Spleen (tissue), 11 donors: ENCODE measurements around the gene CDH8. TPM values are rescaled to one million over a fixed set of nuclear protein-coding genes. Genes with fewer than 3 reads are reported as not detected.

Experiments used
- DNase-seq: peaks from one replicate; pipeline ENCODE4 v3.0.0-alpha.2; 2020
- H3K27ac ChIP-seq, 8 donors: fragments of 200-600 bp; sonication (generic) in 7 of 8; 1 replicate in 4 of 8; 2 replicates in 4 of 8; pipeline versions ENCODE4 v1.5.0 to v1.8.0; 2016 to 2021; ENCODE audit warnings: inconsistent platforms in 4 of 8, mild to moderate bottlenecking in 4 of 8, moderate library complexity in 1 of 8
- H3K27me3 ChIP-seq, 7 donors: fragments of 200-600 bp; sonication (generic) in 6 of 7; replicated peaks in 1 of 7; 1 replicate in 4 of 7; 2 replicates in 3 of 7; pipeline versions ENCODE4 v1.5.0 to v1.8.0; 2016 to 2021; ENCODE audit warnings: inconsistent platforms in 3 of 7, mild to moderate bottlenecking in 1 of 7
- H3K36me3 ChIP-seq, 6 donors: fragments of 200-600 bp; sonication (generic) in 5 of 6; 1 replicate in 4 of 6; 2 replicates in 2 of 6; pipeline versions ENCODE4 v1.5.0 to v1.8.0; 2016 to 2021; ENCODE audit warnings: inconsistent platforms in 2 of 6
- H3K4me1 ChIP-seq, 6 donors: fragments of 200-600 bp; sonication (generic) in 5 of 6; 1 replicate in 3 of 6; 2 replicates in 3 of 6; pipeline versions ENCODE4 v1.5.0 to v1.8.0; 2016 to 2021; ENCODE audit warnings: inconsistent platforms in 3 of 6
- H3K4me3 ChIP-seq, 8 donors: fragments of 200-600 bp; sonication (generic) in 7 of 8; 1 replicate in 4 of 8; 2 replicates in 4 of 8; pipeline versions ENCODE4 v1.5.0 to v1.8.0; 2016 to 2021; ENCODE audit warnings: inconsistent platforms in 4 of 8, mild to moderate bottlenecking in 4 of 8, moderate library complexity in 2 of 8
- H3K9me3 ChIP-seq, 8 donors: fragments of 200-600 bp; sonication (generic) in 7 of 8; 1 replicate in 4 of 8; 2 replicates in 4 of 8; pipeline versions ENCODE4 v1.5.0 to v1.8.0; 2016 to 2021; ENCODE audit warnings: inconsistent platforms in 4 of 8
- POLR2A ChIP-seq, 3 donors: fragments of 450-650 bp; IDR thresholded peaks; one replicate each; pipeline ENCODE4 v1.5.1; 2017; ENCODE audit warnings: antibody characterized with exemption in 3 of 3, mild to moderate bottlenecking in 1 of 3
- POLR2AphosphoS5 ChIP-seq, 3 donors: sonication (generic); formaldehyde crosslinking; IDR thresholded peaks; one replicate each; pipeline ENCODE4 v1.5.1; 2017; ENCODE audit warnings: antibody characterized with exemption in 3 of 3
- WGBS, 5 donors: extraction: QIAGEN DNeasy Blood & Tissue Kit in 3 of 5; methylation state at CpG; one replicate each; pipeline versions ENCODE4 v1.1.5 to v1.1.7; 2013 to 2018; 5-methylcytosine and 5-hydroxymethylcytosine counted together
- intact Hi-C: fragments of 100-400 bp; cut with DNase I; formaldehyde crosslinking; loops from one replicate; pipeline ENCODE4 v1.15.0; 2023; ENCODE audit warnings: low total_unique reads
- polyA plus RNA-seq, 3 donors: library from polyadenylated mRNA; stranded (reverse); fragments of 200-250 nt; gene quantifications; one replicate each; pipeline ENCODE4 v1.2.1, GENCODE V29; 2013
- total RNA-seq, 7 donors: library from RNA; depleted of rRNA in 3 of 7; stranded (reverse); fragments of >200 nt in 3 of 7; fragmentation: NEBNext Ultra II Directional in 4 of 7; extraction: Animal tissue kit (Norgen Biotek cat#: 25700) in 4 of 7; gene quantifications; one replicate each; pipeline versions ENCODE4 v1.1.0 to v1.2.1, GENCODE V29; 2016 to 2021
- TF ChIP-seq, protein P1 (sequence below), 11 experiments: fragments of 200-600 bp in 7 of 11; fragments of 450-650 bp in 4 of 11; sonication (generic) in 4 of 11; IDR thresholded peaks in 8 of 11; conservative IDR thresholded peaks in 3 of 11; 1 replicate in 7 of 11; 2 replicates in 4 of 11; pipeline versions ENCODE4 v1.4.0 to v1.8.0; 2016 to 2021; ENCODE audit warnings: antibody characterized with exemption in 11 of 11, inconsistent platforms in 4 of 11, mild to moderate bottlenecking in 1 of 11
- donor health status: healthy with polysubstance abuse.
- donor health status: DM: no; HTN: no; CAD: no; lungs with moderate emphysema.
- donor health status: DM: no; HTN: no; CAD: no.
- donor health status: Bipolar disorder and iron deficiency.
- donor health status: healthy.
- donor health status: DM: no; HTN: no; CAD: no.
- donor health status: DM: yes; HTN: yes; CAD: no.

CDH8 gene
- total and polyA plus RNA-seq, 10 donors = under 0.01 to 1.4 (median under 0.01) TPM; not detected in 7

GRCh38 chr16:61834082-61834481 lies 202.2 kb downstream of the CDH8 start:
- 47 to 66% (median 53%) methylated on average over 2 of the region's 2 CpGs for WGBS, 5 donors
- intact Hi-C loops = no loop called here
- no peaks in the 10 kb centered on the region for H3K4me1 ChIP-seq
- H3K36me3 ChIP-seq = no peaks in the 10 kb centered on the region
- no peak overlapping the region for H3K27ac ChIP-seq
- no peaks in the 10 kb centered on the region for H3K27me3 ChIP-seq
- H3K4me3 ChIP-seq = no peak overlapping the region
- no peak for DNase-seq
- no peak for TF ChIP-seq POLR2AphosphoS5 (IDR thresholded peaks at IDR 0.05)
- peaks cover 0 to 5% (median 0%) of the 10 kb centered on the region in 8 donors for H3K9me3 ChIP-seq

DNA sequence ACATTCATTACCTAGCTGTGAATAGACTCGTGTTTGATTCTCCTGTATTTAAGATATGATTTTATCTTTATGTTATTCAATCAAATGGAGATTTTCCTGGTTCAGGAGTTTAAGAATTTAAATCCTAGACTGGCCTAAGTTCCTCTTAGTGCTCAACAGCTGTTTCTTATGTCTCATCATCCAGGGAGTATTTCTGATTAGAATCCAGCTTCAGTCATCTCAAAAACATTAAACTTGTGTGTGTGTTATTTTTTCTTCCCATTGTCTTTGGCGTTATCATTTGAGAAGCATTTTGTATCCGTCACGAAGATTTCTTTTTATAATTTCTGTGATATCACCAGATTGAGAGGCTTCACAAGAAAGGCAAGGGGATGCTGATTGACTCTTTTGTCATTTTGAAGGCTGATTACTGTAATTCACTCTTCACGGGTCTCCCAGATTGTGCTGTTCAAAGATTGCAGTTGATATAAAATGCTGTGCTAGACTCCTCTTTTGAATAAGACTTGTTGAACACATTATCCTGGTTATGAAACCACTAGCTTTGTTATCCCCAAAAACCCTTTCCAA lies 204.8 kb downstream of the CDH8 start:
- Histone ChIP-seq H3K36me3 (no peaks in the 10 kb centered on the region), H3K4me3 (no peak overlapping the region), H3K9me3 (peaks cover 0 to 8% (median 0%) of the 10 kb centered on the region in 8 donors), H3K4me1 (no peaks in the 10 kb centered on the region), H3K27me3 (no peaks in the 10 kb centered on the region), H3K27ac (no peak overlapping the region)
- WGBS, 5 donors = 78 to 84% (median 80%) methylated on average over 5 of the region's 5 CpGs
- TF ChIP-seq, protein P1, sequence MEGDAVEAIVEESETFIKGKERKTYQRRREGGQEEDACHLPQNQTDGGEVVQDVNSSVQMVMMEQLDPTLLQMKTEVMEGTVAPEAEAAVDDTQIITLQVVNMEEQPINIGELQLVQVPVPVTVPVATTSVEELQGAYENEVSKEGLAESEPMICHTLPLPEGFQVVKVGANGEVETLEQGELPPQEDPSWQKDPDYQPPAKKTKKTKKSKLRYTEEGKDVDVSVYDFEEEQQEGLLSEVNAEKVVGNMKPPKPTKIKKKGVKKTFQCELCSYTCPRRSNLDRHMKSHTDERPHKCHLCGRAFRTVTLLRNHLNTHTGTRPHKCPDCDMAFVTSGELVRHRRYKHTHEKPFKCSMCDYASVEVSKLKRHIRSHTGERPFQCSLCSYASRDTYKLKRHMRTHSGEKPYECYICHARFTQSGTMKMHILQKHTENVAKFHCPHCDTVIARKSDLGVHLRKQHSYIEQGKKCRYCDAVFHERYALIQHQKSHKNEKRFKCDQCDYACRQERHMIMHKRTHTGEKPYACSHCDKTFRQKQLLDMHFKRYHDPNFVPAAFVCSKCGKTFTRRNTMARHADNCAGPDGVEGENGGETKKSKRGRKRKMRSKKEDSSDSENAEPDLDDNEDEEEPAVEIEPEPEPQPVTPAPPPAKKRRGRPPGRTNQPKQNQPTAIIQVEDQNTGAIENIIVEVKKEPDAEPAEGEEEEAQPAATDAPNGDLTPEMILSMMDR (IDR thresholded peaks at IDR 0.05 in 8 of 11, conservative IDR thresholded peaks at IDR 0.05 in 3 of 11) = no peak
- no peak for TF ChIP-seq POLR2A (IDR thresholded peaks at IDR 0.05)
- TF ChIP-seq POLR2AphosphoS5 (IDR thresholded peaks at IDR 0.05) = no peak
- intact Hi-C loops = no loop called here
- no peak for DNase-seq

- no peak overlapping the region for H3K27ac ChIP-seq
- intact Hi-C loops = no loop called here
- H3K4me3 ChIP-seq = no peak overlapping the region
- 21 to 53% (median 37%) methylated on average over 2 of the region's 2 CpGs for WGBS, 5 donors
- H3K9me3 ChIP-seq = peaks cover 0 to 12% (median 0%) of the 10 kb centered on the region in 8 donors
- TF ChIP-seq, protein P1 (IDR thresholded peaks at IDR 0.05 in 8 of 11, conservative IDR thresholded peaks at IDR 0.05 in 3 of 11) = no peak
- TF ChIP-seq POLR2AphosphoS5 (IDR thresholded peaks at IDR 0.05) (no peak), POLR2A (IDR thresholded peaks at IDR 0.05) (no peak)
- DNase-seq = no peak
- no peaks in the 10 kb centered on the region for H3K27me3 ChIP-seq
- H3K4me1 ChIP-seq = no peaks in the 10 kb centered on the region
- H3K36me3 ChIP-seq = no peaks in the 10 kb centered on the region
These were observed 206.6 kb downstream of the CDH8 start for GRCh38 chr16:61829631-61830030.

GRCh38 chr16:61823326-61823725 lies 212.9 kb downstream of the CDH8 start:
- no peak for DNase-seq
- intact Hi-C loops = no loop called here
- H3K36me3 ChIP-seq = no peaks in the 10 kb centered on the region
- H3K27me3 ChIP-seq = no peaks in the 10 kb centered on the region
- H3K4me1 ChIP-seq = no peaks in the 10 kb centered on the region
- TF ChIP-seq, protein P1 (IDR thresholded peaks at IDR 0.05 in 8 of 11, conservative IDR thresholded peaks at IDR 0.05 in 3 of 11) = no peak
- no peak for TF ChIP-seq POLR2AphosphoS5 (IDR thresholded peaks at IDR 0.05)
- TF ChIP-seq POLR2A (IDR thresholded peaks at IDR 0.05) = no peak
- no peak overlapping the region for H3K4me3 ChIP-seq
- 60 to 88% (median 82%) methylated on average over 1 of the region's 1 CpG for WGBS, 5 donors
- H3K27ac ChIP-seq = no peak overlapping the region
- peaks cover 0 to 5% (median 0%) of the 10 kb centered on the region in 8 donors for H3K9me3 ChIP-seq
